ENCODE results near the gene CIZ1.
"Not testable (repeated sequence)": the region's sequence is repeated elsewhere in the genome, so short reads cannot be mapped to it uniquely, and the experiment has no call there.

The CIZ1 gene

GRCh38 chr9:128191406-128192046 lies at the start of gene CIZ1:
Gene CIZ1, minus strand, starts transcription at chr9:128191572. Its CDS starts 715 bp downstream, at chr9:128190857.
- DNase-seq (ENCODE audit: low read depth, low spot score) = no peak
- peak within 1 kb of the TSS; percentile 66 for H3K27ac ChIP-seq

GRCh38 chr9:128233817-128234406 lies 42.5 kb upstream of the CIZ1 start:
- no peak for DNase-seq (ENCODE audit: low read depth, low spot score)
- no peak overlapping the region for H3K27ac ChIP-seq

- H3K27ac ChIP-seq = no peak overlapping the region
- no peak for DNase-seq (ENCODE audit: low read depth, low spot score)
These were observed 41.4 kb upstream of the CIZ1 start for GRCh38 chr9:128232528-128233428.

GRCh38 chr9:128231638-128232527 lies 40.5 kb upstream of the CIZ1 start:
- no peak for DNase-seq (ENCODE audit: low read depth, low spot score)
- H3K27ac ChIP-seq = no peak overlapping the region

- H3K27ac ChIP-seq; DNase-seq (ENCODE audit: low read depth, low spot score): not testable (repeated sequence)
These were observed 39.5 kb upstream of the CIZ1 start for GRCh38 chr9:128230897-128231296.

- H3K27ac ChIP-seq = no peak overlapping the region
- DNase-seq (ENCODE audit: low read depth, low spot score) = no peak
These were observed 35.0 kb upstream of the CIZ1 start for GRCh38 chr9:128226412-128226801.

GRCh38 chr9:128225770-128226411 lies 34.5 kb upstream of the CIZ1 start:
- H3K27ac ChIP-seq = no peak overlapping the region
- DNase-seq (ENCODE audit: low read depth, low spot score) = no peak

GRCh38 chr9:128224877-128225276 lies 33.5 kb upstream of the CIZ1 start:
- DNase-seq (ENCODE audit: low read depth, low spot score) = no peak
- no peak overlapping the region for H3K27ac ChIP-seq

- DNase-seq (ENCODE audit: low read depth, low spot score) = no peak
- H3K27ac ChIP-seq = no peak overlapping the region
These were observed 31.7 kb upstream of the CIZ1 start for GRCh38 chr9:128222880-128223670.

- no peak for DNase-seq (ENCODE audit: low read depth, low spot score)
- no peak overlapping the region for H3K27ac ChIP-seq
These were observed 30.7 kb upstream of the CIZ1 start for GRCh38 chr9:128222026-128222425.

GRCh38 chr9:128219831-128220230 lies 28.5 kb upstream of the CIZ1 start:
- H3K27ac ChIP-seq = no peak overlapping the region
- DNase-seq (ENCODE audit: low read depth, low spot score) = no peak

GRCh38 chr9:128218518-128219389 lies 27.4 kb upstream of the CIZ1 start:
- no peak overlapping the region for H3K27ac ChIP-seq
- peak; percentile 79 for DNase-seq (ENCODE audit: low read depth, low spot score)

- no peak overlapping the region for H3K27ac ChIP-seq
- no peak for DNase-seq (ENCODE audit: low read depth, low spot score)
These were observed 26.8 kb upstream of the CIZ1 start for GRCh38 chr9:128218172-128218517.

- no peak for DNase-seq (ENCODE audit: low read depth, low spot score)
- H3K27ac ChIP-seq = no peak overlapping the region
These were observed 25.6 kb upstream of the CIZ1 start for GRCh38 chr9:128216781-128217553.

GRCh38 chr9:128215491-128216409 lies 24.4 kb upstream of the CIZ1 start:
- DNase-seq (ENCODE audit: low read depth, low spot score) = no peak
- H3K27ac ChIP-seq = no peak overlapping the region

Measured in epithelial cell of prostate (primary cell).